LHCN-M2 (cell line): Measurements from ENCODE around the gene NEO1. TPM values are rescaled to one million over a fixed set of nuclear protein-coding genes. Genes with fewer than 3 reads are reported as not detected.

Experiments used
- DNase-seq: peaks from one replicate; pipeline ENCODE4 v3.0.0-alpha.2; 2012; ENCODE audit warnings: low read depth
- total RNA-seq: library from RNA; depleted of rRNA; stranded (reverse); fragments of >200 nt; gene quantifications from 2 replicates; pipeline ENCODE4 v1.2.3, GENCODE V29; 2014

The NEO1 gene
- total RNA-seq, 1 experiment from 2014 or later: 2.3 TPM

DNA sequence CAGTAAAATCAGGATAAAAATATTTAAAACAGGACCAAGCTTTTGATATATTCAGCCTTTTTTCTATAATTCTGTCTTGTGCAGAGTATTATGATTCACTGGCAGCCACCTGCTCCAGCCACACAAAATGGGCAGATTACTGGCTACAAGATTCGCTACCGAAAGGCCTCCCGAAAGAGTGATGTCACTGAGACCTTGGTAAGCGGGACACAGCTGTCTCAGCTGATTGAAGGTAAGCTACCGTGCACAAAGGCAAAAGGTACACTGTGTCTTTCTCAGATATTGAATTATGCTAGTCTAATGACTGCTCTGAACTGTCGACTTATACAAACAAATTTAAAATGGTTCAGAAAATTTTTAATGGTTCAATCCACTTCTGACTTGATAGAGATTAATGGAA lies 202.3 kb downstream of the NEO1 start:
- DNase-seq: no peak

DNA sequence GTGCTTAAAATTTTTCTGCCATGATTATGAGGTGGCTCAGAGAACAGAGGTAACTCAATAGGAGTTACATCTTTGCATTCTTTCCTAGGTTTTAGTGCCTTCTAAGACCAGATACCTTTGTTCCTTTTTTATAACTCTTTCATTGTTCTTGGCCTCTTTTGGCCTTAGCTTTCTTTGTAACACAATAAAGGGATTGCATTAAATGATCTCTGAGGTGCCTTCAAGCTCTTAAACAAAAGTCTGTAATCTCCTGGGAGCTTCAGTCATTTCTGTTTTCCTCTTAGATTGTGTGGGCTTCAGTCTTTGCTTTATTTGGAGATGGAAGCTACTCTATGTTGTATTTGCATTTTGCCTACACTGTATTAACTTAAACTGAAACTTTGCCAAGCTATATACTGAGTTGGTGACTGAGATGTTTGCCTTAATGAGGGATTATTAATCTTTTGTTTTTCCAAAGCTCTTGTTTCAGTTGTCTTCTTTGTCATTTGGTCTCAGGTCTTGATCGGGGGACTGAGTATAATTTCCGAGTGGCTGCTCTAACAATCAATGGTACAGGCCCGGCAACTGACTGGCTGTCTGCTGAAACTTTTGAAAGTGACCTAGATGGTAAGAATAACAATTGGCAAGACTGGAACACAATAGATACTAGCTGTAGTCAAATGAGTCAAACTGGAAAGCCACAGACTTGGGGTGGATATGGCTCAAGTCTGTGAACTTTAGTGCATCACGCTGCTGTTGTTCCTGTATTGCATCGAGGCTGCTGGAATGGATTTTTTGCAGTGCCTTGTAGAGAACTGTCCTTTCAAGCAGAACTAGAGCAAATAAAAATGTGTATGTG lies 206.2 kb downstream of the NEO1 start:
- DNase-seq: no peak

DNA sequence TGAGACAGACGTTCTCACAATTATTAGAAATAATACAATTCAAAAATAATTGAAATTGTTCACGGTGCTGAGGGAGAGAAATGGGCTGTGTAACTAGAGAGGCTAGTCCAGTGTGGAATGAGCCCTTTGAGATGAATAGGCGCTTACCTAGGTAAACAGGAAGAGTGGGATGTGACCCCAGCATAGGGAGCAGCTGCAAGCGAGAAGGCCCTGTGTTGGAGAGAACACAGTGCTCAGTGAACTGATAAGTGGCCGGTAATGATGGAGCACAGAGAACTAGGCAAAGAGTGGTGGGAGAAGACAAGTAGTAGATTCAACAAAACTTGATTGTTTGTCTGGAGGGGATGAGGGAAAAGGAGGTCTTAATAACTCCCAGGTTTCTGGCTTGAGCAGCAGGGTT lies 212.6 kb downstream of the NEO1 start:
- no peak for DNase-seq

DNA sequence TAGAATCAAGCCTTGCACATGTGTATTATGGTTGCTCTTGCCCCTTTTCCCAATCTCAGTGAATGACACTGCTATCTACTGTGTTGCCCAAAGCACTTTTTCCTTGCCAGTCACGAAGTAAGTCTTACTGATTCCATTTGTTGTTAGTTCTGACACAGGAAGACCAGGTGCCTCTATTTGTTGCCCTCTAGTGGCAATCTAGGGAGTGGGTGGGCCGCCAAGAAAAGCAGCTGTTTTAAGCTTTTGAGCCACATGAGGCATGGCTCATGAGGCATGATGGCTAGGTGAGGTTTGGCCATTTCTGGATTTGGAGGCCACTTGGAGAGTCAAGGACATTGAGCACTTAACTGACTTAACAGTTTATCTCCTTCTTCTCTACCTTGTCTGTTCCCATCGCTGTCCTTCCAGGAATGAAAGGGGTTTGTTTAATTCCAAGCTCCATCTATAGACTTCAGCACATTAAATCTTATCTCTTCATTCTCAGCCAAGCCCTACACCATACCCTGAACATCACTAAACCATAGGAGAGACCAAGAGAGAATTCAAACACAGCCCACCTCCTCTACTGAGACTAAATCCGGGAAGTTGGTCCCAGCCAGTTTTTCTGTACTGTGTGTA lies 213.4 kb downstream of the NEO1 start:
- peak; percentile 63 for DNase-seq

DNA sequence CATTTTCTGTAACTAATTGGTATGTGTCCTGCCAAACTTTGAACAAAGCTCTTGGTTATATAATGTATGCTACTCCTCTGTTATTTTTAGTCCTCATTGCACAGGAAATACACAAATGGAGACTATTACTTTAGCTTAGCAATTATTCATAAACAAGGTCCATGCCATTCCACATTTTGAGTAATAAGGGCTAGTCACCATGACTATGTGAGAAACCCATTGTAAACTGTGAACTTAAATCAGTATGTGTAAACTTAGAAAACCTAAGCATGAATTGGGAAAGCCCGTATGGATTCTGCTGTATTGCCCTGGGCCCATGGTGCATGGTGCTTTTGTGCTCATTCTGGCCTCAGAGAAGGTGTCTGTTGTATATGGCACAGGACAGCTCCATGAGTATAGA lies 216.2 kb downstream of the NEO1 start:
- DNase-seq: no peak

DNA sequence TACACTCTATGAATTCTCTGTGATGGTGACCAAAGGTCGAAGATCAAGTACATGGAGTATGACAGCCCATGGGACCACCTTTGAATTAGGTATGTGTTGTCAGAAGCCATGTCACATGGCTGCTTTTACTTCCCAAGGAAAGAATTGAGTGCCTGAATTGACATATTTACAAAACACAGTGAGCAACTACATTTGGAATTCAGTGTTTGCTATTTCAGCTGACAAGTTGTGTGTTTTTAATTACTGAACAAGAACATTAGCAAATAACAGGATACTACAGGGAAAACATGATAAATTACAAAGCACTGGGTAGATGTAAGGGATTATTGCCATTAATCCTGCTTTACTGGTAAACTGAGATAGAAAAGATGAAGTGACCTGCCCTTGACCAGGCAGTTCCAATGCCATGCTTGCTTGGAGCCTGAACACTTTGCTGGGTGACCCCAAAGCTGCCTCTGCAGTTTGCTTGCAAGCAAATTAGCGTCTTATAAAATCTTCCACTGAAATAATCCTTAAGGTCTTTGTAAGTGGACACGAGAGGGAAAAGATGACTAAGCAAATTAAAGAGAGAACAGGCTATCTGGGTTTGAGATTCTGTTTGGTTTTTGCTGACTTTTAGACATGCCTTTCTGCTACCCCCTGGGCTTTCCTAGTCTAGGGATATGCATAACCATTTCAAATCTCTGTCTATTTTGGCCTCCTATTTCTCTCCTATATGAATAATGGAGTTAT lies 218.3 kb downstream of the NEO1 start:
- DNase-seq: no peak

DNA sequence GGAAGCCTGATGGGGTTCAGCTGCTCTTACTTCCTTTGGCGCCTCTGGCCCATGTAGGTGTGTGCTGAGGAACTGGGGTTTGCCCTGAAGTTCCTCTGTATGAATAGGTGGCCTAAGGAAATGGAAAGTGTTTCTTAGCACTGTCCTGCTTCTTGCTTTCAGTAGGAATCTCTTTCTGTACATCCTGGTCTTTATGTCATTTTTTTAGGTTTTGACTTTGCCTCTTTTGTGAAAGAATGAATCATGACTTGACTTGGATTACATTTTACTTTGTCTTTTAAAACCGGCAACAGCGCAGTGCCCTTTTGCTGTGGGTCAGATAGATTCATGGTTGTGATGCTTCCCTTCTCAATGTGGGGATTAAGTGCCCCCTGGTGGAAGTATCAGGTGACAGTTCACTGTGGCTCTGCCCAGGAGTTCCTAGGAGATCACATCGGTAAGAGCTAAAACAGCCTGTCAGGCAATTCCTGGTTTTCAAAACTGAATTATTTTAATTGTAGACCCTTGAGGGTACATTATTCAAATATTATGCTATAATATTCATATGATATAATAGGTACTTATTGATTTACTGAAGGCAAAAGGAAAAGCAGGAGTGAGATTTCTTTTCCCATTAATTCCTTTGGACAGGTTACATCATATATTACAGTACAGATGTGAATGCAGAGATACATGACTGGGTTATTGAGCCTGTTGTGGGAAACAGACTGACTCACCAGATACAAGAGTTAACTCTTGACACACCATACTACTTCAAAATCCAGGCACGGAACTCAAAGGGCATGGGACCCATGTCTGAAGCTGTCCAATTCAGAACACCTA lies 221.1 kb downstream of the NEO1 start:
- peak; percentile 52 for DNase-seq

DNA sequence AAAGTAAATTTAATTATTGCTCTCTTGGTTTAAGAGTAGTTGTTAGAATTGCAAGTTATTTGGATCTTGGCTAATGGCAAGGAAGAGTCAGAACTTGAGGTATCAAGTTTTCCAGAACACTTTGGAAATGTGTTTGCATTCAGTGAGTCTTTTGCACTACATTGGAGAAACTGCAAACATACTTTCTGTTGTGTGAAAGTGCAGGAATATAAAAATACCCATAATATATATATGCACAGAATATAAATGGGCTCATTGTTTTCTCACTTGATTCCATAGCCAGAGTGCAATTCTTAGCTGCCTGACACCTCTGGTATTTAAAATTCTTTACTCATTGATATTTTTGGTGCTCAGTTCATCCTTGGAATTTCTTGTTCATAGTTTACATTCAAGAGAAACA lies 223.6 kb downstream of the NEO1 start:
- DNase-seq: no peak

DNA sequence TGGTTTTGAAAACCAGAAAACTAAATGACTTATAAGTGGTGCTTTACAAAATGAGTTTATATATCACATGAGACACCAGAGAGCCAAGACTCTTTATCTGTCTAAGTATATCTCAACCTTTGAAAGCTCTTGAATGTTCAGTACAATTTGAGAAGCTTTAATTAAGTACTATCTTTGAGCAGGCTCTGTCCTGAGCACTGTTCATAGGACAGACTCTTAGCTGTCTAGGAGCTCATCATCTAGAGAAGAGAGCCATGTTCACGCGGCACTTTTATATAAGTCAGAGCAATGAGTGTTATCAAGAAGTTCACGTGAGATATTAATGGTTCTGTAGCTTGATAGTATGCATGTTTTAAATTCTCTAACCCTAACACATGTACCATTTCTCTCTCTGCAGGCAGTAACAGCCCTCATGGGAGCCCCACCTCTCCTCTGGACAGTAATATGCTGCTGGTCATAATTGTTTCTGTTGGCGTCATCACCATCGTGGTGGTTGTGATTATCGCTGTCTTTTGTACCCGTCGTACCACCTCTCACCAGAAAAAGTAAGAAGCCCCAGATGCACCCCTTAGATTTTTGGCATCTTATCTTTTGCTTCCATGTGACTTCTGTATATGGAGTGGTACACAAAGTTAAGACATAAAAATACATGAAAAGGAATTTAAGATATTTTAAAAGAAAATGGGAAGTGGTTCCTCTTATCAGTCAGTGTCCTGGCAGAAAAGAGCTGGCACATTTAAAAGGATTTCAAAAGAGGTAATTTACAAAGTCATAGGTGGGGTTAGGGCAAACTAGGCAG lies 230.5 kb downstream of the NEO1 start:
- DNase-seq: no peak

DNA sequence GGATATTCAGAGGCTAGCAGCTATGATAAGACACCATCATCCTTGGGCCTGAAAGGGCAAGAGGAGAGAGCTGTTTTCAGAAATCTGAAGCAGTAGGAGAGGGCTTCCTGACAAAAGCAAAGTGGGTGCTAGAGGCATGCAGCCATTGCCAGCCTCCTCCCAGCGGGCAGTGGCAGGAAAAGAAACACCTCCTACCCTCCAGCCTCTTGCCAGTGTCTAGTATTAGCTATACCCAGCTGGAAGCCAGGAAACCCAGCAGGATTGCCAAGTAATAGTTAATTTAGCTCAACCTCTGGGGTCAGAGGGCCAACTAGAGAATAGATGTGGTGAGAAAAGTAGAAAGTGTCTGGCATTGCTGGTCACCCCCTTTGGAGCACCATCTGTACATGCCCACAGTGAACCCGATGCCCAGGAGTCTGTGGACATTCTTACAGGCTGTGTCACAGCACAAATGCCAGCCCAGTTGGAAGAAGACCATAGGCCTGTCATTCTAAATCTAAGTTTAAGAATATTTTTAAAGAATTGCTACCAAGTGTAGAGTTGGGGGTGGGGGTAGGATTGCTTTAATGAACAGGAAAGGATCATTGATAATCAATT lies 231.2 kb downstream of the NEO1 start:
- DNase-seq: peak; percentile 43

DNA sequence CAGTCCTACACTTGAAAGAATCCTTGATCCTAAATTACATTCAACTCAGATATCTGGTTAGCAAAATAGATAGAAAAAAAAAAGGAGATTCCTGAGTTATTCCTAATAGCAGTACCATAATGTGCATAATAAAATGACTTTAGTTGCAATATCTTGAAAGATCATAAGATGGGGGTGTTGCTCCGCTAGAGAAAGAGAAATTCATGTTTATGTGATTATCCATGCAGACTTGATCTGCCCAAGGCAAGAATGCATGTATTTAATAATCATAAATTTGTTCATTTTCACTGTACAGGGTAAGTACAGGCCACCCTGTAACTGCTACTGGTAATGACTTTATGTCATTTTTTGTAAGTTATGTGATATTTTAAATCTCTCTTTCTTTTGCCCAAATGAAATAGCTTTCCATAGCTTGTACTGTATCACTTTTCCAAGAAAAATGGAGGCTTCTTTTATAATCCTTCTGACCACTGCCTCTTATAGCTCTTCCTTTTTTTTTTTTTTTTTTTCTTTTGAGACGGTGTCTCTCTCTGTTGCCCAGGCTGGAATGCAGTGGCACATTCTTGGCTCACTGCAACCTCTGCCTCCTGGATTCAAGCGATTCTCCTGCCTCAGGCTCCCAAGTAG lies 231.9 kb downstream of the NEO1 start:
- peak; percentile 26 for DNase-seq

DNA sequence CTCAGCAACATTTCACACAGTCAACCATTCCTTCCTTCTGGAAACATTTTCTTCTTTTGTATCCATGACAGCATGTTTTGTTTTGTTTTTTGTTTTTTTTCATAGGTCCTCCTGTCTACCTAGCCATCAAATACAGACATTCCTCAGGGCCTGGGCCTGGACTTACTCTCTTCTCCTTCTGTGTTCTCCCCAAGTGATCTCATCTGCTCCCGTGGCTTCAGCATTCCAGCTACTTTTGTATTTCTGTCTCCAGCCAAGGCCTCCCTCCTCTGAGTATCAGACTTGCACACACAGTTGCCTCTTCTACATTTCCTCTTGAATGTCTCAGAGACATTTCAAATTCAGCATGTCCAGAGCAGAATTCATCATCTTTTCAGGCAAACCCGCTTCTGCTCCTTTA lies 234.0 kb downstream of the NEO1 start:
- DNase-seq: no peak

DNA sequence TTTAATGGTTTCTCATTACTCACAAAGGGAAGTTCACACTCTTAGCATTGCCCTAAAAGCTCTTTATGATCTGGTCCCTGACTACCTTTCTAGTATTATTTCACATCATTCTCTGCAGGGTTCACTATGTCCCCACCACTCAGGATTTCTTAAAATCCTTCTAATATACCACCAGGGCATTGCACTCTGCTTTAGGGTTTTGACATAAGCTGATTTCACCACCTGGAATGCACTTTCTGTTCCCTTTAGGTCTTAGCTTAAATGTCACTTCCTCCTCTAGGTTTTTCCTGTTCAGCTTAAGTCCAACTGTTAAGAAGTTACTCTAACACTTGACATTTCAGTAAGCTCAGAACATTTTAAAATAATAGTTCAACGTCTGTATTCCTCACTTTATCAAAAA lies 234.8 kb downstream of the NEO1 start:
- no peak for DNase-seq

DNA sequence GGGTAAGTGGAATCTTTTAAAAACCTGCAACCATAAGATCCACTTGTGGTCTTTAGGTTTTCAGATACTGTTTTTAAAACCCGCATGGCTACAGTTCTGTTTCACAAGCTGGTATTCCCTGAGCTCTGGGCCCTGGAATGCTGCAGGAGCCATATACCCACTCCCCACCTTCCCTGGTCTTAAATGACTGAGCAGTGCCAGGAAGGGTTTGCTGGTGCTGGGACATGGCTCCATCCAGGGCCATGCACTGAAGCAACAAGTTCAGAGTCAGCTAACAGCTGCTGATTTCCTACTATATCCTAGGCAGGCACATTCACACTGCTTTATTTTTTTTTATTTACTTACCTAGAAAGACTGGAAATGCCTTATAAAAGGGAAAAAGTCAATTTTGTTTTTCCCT lies 239.2 kb downstream of the NEO1 start:
- DNase-seq: no peak

DNA sequence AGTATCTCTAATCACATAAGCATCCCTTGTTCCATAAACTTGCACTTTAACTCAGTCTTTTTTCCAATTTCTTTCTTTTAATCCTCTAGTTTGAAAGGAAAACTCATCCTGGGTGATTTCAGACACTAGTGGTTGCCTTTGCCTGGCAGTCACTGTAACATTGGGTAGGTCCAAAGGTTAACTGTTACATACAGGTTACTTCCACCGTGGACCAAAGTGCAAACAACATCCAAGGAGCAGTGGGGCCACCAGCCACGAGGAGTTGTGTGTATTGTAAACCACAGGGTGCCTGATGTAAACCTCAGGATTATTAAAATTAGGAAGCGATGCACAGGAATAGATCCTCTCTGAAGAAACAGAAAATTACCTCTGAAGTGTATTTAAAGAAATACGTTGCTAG lies 241.5 kb downstream of the NEO1 start:
- DNase-seq: no peak

DNA sequence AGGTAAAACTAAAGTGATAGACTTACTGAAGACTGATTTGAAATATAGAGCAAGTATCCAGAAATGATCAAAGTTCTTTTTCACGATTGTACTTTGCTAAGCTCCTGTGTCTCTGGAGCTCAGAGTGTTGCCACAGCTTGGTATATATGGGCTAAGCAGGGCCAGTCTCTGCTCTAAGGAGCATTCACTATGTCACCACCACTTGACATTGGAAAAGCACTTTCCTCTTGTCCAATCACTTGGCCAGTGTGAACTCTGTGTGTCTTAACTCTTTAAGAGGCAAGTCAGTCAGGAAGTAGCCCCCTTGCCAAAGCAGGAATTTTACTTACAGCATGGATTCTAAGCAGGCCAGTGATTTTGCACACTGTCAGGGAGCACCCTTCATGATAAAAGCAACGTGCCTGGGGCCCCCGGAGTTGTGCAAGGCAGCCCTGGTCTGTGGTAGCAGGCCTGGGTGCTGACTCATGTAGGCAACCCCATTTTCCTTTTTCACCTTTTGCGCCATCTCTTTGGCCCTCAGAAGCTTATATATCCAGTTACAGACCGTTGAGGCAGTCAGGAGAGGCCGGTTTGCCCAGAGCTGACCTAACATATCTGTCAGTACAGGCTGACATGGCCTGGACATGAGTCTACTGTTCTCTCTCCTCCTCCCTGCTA lies 243.5 kb downstream of the NEO1 start:
- DNase-seq: no peak

DNA sequence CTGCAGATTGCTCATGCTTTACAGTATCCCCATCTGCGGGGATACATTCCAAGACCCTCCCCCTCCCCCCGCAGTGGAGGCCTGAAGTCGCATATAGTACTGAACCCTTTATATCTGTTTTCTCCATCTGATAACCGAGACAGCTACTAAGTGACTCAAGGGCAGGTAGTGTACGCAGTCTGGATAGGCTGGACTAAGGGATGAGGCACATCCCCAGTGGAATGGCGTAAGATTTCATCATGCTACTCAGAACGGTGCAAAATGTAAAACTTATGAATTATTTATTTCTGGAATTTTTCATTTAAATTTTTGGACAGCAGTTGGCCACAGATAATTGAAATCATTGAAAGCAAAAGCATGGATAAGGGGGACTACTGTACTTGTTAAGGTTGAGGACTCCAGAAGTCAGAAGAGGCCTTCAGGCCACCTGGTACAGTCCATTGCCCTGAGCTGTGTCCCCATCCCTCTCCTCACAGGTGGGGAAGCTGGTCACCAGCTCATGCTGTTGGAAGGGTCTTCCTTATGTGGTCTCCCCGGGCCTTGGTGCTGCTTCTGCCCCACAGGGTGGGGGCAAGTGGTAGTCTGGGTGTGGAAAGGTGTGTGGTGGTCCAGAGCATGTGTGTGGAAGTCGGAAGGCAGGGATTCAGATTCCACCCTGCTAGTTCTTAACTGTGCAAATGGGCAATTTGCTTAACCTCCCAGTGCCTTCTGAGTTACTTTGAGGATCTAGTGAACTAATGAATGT lies 244.5 kb downstream of the NEO1 start:
- no peak for DNase-seq

DNA sequence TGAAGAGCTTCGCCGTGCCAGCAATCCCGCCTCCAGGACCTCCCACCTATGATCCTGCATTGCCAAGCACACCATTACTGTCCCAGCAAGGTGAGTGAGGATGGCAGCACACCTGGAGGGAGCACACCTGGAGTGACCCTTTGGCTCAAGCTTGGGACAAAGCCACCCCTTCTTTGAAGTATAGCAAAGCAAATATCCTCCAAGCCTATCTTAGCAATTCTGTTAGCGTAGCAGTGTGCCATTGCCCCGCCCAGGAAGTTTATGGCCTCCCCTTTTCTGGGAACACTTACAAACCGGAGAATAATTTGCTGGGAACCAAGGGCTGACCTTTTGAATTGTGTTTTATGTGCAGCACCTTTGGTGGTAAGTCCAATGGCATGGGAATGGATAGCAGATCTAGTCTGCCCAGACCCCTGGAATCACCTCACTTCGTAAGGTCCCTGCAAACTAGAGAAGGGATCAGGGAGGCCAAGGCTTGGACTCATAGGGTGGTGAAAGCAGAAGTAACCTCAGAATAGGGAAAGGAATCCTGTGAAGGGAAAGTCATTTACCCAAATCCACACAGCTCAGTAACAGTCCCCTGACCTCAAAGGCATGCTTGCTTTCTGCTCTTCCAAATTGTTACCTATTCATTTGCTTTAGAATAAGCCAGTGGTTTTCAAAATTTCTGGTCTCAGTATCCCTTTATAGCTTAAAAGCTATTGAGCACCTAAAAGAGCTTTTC lies 246.4 kb downstream of the NEO1 start:
- DNase-seq: no peak
